Left cardiac atrium (tissue), 4 donors: ENCODE measurements around the gene CD8A. TPM values are rescaled to one million over a fixed set of nuclear protein-coding genes. Genes with fewer than 3 reads are reported as not detected.

ENCODE experiments used
- ATAC-seq, 2 donors: fragments of 200-7000 bp; cut with Tn5 transposase; one replicate each; pipeline ENCODE4 v1.9.1; 2020; ENCODE audit warnings: mild to moderate bottlenecking in 2 of 2, moderate library complexity in 2 of 2
- DNase-seq: peaks from one replicate; pipeline ENCODE4 v3.0.0-alpha.2; 2020
- intact Hi-C, 2 donors: fragments of 100-400 bp; cut with DNase I; formaldehyde crosslinking; loops; one replicate each; pipeline versions ENCODE4 v1.14.1 to v1.15.1; 2022 to 2023
- total RNA-seq, 2 donors: library from RNA; stranded (reverse); fragmentation: NEBNext Ultra II Directional; extraction: Animal tissue kit (Norgen Biotek cat#: 25700); gene quantifications; one replicate each; pipeline ENCODE4 v1.2.1, GENCODE V29; 2021
- donor health status: DM: no; HTN: yes; CAD: no.
- donor health status: DM: no; HTN: yes; CAD: no; lungs with severe emphysema.
- donor health status: DM: yes; HTN: yes; CAD: no.
- donor health status: Dilated cardiomyopathy.

CD8A gene
- total RNA-seq, 2 donors from 2014 or later: 2.8 to 4.4 TPM

GRCh38 chr2:86783615-86784339 lies 6.9 kb downstream of the CD8A start:
- no peak for ATAC-seq
- DNase-seq: no peak
- intact Hi-C loops: no loop called here

DNA sequence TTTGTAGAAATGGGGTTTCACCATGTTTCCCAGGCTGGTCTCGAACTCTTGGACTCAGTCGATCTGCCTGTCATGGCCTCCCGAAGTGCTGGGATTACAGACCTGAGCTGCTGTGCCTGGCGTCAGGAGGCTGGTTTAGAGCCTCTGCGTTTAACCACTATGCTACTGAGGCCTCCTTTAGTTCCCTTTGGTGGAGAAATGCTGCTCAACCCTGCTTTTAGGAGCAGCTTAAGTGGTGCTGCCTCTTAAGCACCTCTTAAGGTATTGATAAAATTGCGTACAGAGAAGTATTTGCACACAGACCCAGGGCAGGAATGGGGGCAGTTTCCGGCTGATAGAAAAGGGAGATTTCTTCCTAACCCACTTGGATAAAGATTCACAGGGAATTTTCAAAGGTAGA lies 8.0 kb downstream of the CD8A start:
- intact Hi-C loops: no loop called here
- DNase-seq: no peak
- ATAC-seq: no peak

GRCh38 chr2:86781363-86781762 lies 9.3 kb downstream of the CD8A start:
- no peak for ATAC-seq
- intact Hi-C loops: no loop called here

GRCh38 chr2:86779971-86780370 lies 10.7 kb downstream of the CD8A start:
- DNase-seq (no peak), ATAC-seq (no peak)
- intact Hi-C loops: no loop called here

More at GRCh38 chr2:86781363-86781762, 9.3 kb downstream of the CD8A start:
- DNase-seq: no peak

GRCh38 chr2:86778957-86779356 lies 11.8 kb downstream of the CD8A start:
- intact Hi-C loops: no loop called here
- ATAC-seq (peak; percentile 32 to 63), DNase-seq (no peak)

- intact Hi-C loops: no loop called here
- no peak for ATAC-seq
Observed at GRCh38 chr2:86776532-86776931, 14.2 kb downstream of the CD8A start.

GRCh38 chr2:86775338-86775737 lies 15.4 kb downstream of the CD8A start:
- DNase-seq (no peak), ATAC-seq (no peak)
- intact Hi-C loops: no loop called here

More at GRCh38 chr2:86776532-86776931, 14.2 kb downstream of the CD8A start:
- no peak for DNase-seq

DNA sequence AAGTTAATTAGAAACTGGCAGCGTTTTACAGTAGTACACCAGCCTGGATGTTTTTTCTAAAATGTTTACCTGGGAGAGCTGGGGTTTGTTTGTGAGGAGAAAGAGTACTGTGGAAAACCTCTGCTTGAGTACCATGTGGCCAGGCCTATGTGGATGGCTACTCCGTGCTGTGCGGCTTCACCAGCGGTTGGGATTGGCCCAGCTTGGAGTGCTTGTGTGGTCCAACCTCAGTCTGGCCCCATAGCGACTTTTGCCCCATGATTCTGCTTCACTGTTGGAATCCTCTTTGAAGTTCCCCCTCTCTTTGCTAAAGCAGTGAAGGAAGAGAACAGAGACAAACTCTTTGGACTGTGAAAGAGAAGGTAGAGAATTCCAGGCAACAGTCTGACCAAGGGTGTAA lies 15.9 kb downstream of the CD8A start:
- ATAC-seq: no peak
- DNase-seq: no peak
- intact Hi-C loops: no loop called here

GRCh38 chr2:86772611-86773010 lies 18.1 kb downstream of the CD8A start:
- no peak for ATAC-seq
- no peak for DNase-seq
- intact Hi-C loops: no loop called here

- DNase-seq: no peak
- intact Hi-C loops: no loop called here
- ATAC-seq: no peak
Observed at GRCh38 chr2:86770816-86771301, 19.9 kb downstream of the CD8A start.

- no peak for ATAC-seq
- no peak for DNase-seq
- intact Hi-C loops: no loop called here
Observed at GRCh38 chr2:86769838-86770237, 20.9 kb downstream of the CD8A start.

- DNase-seq: no peak
- ATAC-seq: peak; percentile 60 to 73
- intact Hi-C loops: no loop called here
Observed at GRCh38 chr2:86768189-86768949, 22.3 kb downstream of the CD8A start.

- no peak for DNase-seq
- intact Hi-C loops: no loop called here
Observed at GRCh38 chr2:86765310-86765695, 25.4 kb downstream of the CD8A start.

GRCh38 chr2:86764661-86765309 lies 25.9 kb downstream of the CD8A start:
- intact Hi-C loops: no loop called here
- ATAC-seq (peak in 1 of 2 donors; percentile 30), DNase-seq (no peak)

More at GRCh38 chr2:86765310-86765695, 25.4 kb downstream of the CD8A start:
- ATAC-seq: no peak

DNA sequence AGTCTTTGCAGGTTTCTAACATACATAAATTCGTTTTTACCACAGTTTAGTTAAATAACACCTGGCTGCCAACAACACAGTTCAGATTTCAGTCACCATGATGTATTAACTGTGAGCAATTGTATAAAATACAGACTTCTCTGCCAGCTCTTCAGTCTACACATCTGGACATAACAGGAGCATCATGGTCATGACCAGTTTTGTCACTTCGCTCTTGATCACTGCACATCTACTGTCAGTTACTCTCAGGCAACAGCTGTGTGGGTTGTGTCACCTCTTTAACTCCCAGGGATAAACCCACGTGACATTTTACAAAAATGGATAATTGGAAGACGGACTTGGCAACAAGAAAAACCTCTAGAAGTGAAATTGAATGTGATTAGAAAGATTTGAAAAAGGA lies 30.3 kb downstream of the CD8A start:
- ATAC-seq: no peak
- DNase-seq: no peak
- intact Hi-C loops: no loop called here

DNA sequence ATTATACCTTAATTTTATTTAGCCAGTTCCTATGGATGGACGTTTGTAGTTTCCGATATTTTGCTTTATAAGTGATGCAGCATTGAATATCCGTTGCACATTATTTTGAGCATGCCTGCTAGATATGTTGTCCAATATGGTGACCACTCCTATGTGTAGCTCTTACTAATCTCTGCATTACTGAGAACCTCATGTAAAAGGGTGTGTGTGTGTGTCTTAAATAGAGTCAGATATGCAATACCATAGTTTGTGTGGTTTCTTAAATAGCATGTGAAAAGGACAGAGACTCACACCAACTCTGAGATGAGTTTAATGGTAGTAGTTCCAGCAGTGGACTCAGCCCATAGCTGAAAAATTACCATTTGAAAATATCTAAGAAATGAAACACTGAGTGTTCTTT lies 32.3 kb downstream of the CD8A start:
- DNase-seq (no peak), ATAC-seq (no peak)
- intact Hi-C loops: no loop called here

DNA sequence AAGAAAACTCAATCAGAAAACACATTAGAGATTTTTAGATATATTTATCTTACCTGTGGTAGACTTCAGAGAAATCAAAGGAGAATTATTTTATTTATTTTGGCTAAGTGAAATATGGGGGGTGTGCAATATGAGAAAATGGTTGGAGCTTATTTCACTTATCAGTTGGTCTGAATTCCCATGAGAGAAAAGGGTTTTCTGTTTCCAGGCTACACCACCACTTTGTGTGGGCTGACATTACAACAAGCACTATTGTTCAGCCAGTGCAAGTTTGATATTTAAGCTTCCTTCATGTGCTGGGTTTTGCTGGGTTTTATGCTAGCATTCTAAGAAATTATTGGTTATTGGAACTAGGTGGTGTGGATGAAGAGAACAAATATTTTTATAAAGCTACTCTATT lies 37.1 kb downstream of the CD8A start:
- DNase-seq (no peak), ATAC-seq (no peak)
- intact Hi-C loops: no loop called here

GRCh38 chr2:86752934-86753333 lies 37.8 kb downstream of the CD8A start:
- DNase-seq (no peak), ATAC-seq (no peak)
- intact Hi-C loops: no loop called here

- ATAC-seq: no peak
- intact Hi-C loops: no loop called here
- DNase-seq: no peak
Observed at GRCh38 chr2:86751778-86752177, 38.9 kb downstream of the CD8A start.

- intact Hi-C loops: no loop called here
- no peak for ATAC-seq
- DNase-seq: no peak
Observed at GRCh38 chr2:86750240-86750839, 40.4 kb downstream of the CD8A start.
